HUES64 (cell line): ENCODE results near the gene TNK2.
"Not testable (repeated sequence)": the region's sequence is repeated elsewhere in the genome, so short reads cannot be mapped to it uniquely, and the experiment has no call there.

Experiments
- H3K27ac ChIP-seq: 2 replicates; pipeline ENCODE4 v1.7.0; 2013; ENCODE audit warnings: low read depth, low read length, inconsistent platforms
- H3K27me3 ChIP-seq: 2 replicates; pipeline ENCODE4 v1.6.1; 2013; ENCODE audit warnings: mild to moderate bottlenecking, low read length; ENCODE audit not compliant: insufficient read depth
- H3K36me3 ChIP-seq: 2 replicates; pipeline ENCODE4 v1.6.1; 2013; ENCODE audit warnings: mild to moderate bottlenecking, low read length; ENCODE audit not compliant: insufficient read depth
- H3K4me1 ChIP-seq: 2 replicates; pipeline ENCODE4 v1.6.1; 2013; ENCODE audit warnings: mild to moderate bottlenecking, low read length, moderate library complexity; ENCODE audit not compliant: insufficient read depth
- H3K4me3 ChIP-seq: 2 replicates; pipeline ENCODE4 v1.5.1; 2013; ENCODE audit warnings: mild to moderate bottlenecking, low read length, moderate library complexity
- H3K9ac ChIP-seq: 2 replicates; pipeline ENCODE4 v1.6.1; 2013; ENCODE audit warnings: mild to moderate bottlenecking, low read depth, low read length
- H3K9me3 ChIP-seq: 2 replicates; pipeline ENCODE4 v1.6.1; 2013; ENCODE audit warnings: low read depth, low read length; ENCODE audit not compliant: insufficient read depth
- WGBS: fragments of 150-250, 120-280 bp; methylation state at CpG from one replicate; pipeline ENCODE4 v1.1.7; 2013; ENCODE audit warnings: missing lambda C conversion rate; 5-methylcytosine and 5-hydroxymethylcytosine counted together

The TNK2 gene

GRCh38 chr3:195916291-195916690 lies 7.9 kb upstream of the TNK2 start:
- Histone ChIP-seq H3K27ac (no peak overlapping the region), H3K4me3 (no peak overlapping the region), H3K36me3 (no peaks in the 10 kb centered on the region), H3K4me1 (peaks cover 4% of the 10 kb centered on the region; the same call in 1 of the 2 replicates), H3K9ac (no peak overlapping the region), H3K9me3 (no peaks in the 10 kb centered on the region), H3K27me3 (no peaks in the 10 kb centered on the region)
- 88% methylated on average over 6 of the region's 6 CpGs for WGBS

GRCh38 chr3:195914648-195915473 lies 6.5 kb upstream of the TNK2 start:
- H3K4me3 ChIP-seq: peak overlapping the region; percentile 35
- H3K4me1 ChIP-seq: peaks cover 10% of the 10 kb centered on the region; the same call in 1 of the 2 replicates
- WGBS: 15% methylated on average over 14 of the region's 14 CpGs
- H3K9me3 ChIP-seq: no peaks in the 10 kb centered on the region
- H3K27me3 ChIP-seq: no peaks in the 10 kb centered on the region
- H3K36me3 ChIP-seq: no peaks in the 10 kb centered on the region
- H3K9ac ChIP-seq: peak overlapping the region; percentile 61
- peak overlapping the region; percentile 89 for H3K27ac ChIP-seq

GRCh38 chr3:195914146-195914545 lies 5.8 kb upstream of the TNK2 start:
- not testable (repeated sequence) for H3K9ac ChIP-seq, H3K9me3 ChIP-seq, H3K4me3 ChIP-seq, H3K36me3 ChIP-seq, H3K27me3 ChIP-seq
- peaks cover 10% of the 10 kb centered on the region; the same call in 1 of the 2 replicates for H3K4me1 ChIP-seq
- 88% methylated on average over 8 of the region's 8 CpGs for WGBS
- H3K27ac ChIP-seq: peak overlapping the region; percentile 89; the same call in 1 of the 2 replicates

- WGBS: 93% methylated on average over 11 of the region's 11 CpGs
- H3K9me3 ChIP-seq: no peaks in the 10 kb centered on the region
- no peak overlapping the region for H3K9ac ChIP-seq
- H3K27ac ChIP-seq: no peak overlapping the region
- no peak overlapping the region for H3K4me3 ChIP-seq
- H3K4me1 ChIP-seq: peaks cover 10% of the 10 kb centered on the region; the same call in 1 of the 2 replicates
- H3K36me3 ChIP-seq: no peaks in the 10 kb centered on the region
- peaks cover 2% of the 10 kb centered on the region; the same call in 1 of the 2 replicates for H3K27me3 ChIP-seq
These were observed 5.0 kb upstream of the TNK2 start for GRCh38 chr3:195913382-195913781.

- Histone ChIP-seq H3K27ac (no peak overlapping the region), H3K4me1 (peaks cover 21% of the 10 kb centered on the region), H3K36me3 (no peaks in the 10 kb centered on the region), H3K27me3 (peaks cover 17% of the 10 kb centered on the region), H3K9ac (no peak overlapping the region), H3K9me3 (no peaks in the 10 kb centered on the region), H3K4me3 (no peak overlapping the region)
- 78% methylated on average over 4 of the region's 4 CpGs for WGBS
These were observed 3.6 kb upstream of the TNK2 start for GRCh38 chr3:195911946-195912270.

- H3K27ac ChIP-seq: no peak overlapping the region
These were observed 2.9 kb upstream of the TNK2 start for GRCh38 chr3:195911041-195911945.

DNA sequence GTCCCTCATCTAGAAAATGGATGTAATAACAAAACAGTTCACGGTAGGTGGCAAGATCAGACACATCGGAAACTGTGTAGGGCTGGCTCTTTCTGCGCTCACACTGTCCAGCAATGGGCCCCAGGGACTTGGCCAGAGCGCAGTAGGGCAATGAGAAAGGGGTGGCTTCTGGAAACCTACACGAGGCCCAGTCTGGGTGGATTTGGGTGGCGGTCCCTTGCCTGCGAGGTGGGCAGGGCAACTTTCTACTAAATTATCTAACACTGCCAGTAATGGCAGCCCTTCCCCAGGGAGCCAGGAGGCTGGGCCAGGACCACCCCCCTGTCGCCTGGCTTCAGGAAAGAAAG lies 2.1 kb upstream of the TNK2 start:
- Histone ChIP-seq H3K36me3 (no peaks in the 10 kb centered on the region), H3K4me3 (peak overlapping the region; percentile 72), H3K4me1 (peaks cover 21% of the 10 kb centered on the region), H3K9me3 (no peaks in the 10 kb centered on the region), H3K9ac (no peak overlapping the region), H3K27ac (peak overlapping the region; percentile 79; the same call in 1 of the 2 replicates), H3K27me3 (peaks cover 17% of the 10 kb centered on the region)
- WGBS: 59% methylated on average over 8 of the region's 8 CpGs

More at GRCh38 chr3:195911041-195911945, 2.9 kb upstream of the TNK2 start:
- Histone ChIP-seq H3K36me3 (no peaks in the 10 kb centered on the region), H3K9ac (no peak overlapping the region), H3K9me3 (no peaks in the 10 kb centered on the region), H3K27me3 (peaks cover 17% of the 10 kb centered on the region), H3K4me1 (peaks cover 21% of the 10 kb centered on the region), H3K4me3 (no peak overlapping the region)
- 88% methylated on average over 14 of the region's 14 CpGs for WGBS

DNA sequence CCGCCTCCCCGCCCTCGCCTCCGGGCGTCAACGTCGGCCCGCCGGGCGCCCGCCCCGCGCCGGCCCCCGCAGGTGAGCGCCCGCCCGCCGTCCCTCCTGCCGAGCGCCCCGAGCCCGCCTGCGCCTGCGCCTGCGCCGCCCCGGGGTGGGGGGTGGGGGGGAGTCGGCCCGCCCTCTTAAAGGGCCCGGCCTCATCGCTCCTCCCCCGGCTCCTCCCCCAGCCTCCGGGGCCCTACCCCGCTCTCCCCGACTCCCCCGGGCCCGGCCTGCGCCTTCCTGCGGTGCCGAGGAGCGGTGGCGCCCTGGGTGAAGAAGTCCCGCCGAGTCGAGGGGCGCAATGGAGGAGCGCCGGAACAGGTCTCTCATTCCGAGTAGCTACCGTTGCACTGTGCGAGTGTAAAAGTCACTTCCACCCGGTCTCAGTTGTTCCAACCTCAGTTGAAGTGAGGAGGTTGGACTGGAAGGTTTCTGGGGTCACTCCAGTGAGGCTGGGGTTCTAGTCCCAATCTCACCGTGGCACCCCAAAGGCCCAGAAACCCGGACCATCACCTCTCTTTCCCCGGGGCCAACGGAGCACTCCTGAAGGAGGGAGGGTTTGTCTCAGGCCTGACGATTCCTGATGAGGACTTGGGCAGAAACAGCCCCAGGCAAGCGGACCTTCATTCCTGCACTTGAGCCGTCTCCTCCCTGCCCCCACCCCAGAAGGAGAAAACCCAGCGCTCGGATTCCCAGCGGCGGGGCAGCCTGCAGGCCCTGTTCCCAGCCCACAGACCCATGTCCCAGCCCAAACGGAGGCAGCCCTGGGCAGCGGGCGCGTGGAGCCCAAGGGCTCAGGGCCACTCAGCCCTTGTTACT lies 1.5 kb upstream of the TNK2 start:
- Histone ChIP-seq H3K27ac (peak overlapping the region; percentile 79; the same call in 1 of the 2 replicates), H3K9me3 (no peaks in the 10 kb centered on the region), H3K27me3 (peaks cover 17% of the 10 kb centered on the region), H3K36me3 (no peaks in the 10 kb centered on the region), H3K4me1 (peaks cover 21% of the 10 kb centered on the region), H3K9ac (peak overlapping the region; percentile 42), H3K4me3 (peak overlapping the region; percentile 72)
- 2% methylated on average over 64 of the region's 68 CpGs for WGBS

DNA sequence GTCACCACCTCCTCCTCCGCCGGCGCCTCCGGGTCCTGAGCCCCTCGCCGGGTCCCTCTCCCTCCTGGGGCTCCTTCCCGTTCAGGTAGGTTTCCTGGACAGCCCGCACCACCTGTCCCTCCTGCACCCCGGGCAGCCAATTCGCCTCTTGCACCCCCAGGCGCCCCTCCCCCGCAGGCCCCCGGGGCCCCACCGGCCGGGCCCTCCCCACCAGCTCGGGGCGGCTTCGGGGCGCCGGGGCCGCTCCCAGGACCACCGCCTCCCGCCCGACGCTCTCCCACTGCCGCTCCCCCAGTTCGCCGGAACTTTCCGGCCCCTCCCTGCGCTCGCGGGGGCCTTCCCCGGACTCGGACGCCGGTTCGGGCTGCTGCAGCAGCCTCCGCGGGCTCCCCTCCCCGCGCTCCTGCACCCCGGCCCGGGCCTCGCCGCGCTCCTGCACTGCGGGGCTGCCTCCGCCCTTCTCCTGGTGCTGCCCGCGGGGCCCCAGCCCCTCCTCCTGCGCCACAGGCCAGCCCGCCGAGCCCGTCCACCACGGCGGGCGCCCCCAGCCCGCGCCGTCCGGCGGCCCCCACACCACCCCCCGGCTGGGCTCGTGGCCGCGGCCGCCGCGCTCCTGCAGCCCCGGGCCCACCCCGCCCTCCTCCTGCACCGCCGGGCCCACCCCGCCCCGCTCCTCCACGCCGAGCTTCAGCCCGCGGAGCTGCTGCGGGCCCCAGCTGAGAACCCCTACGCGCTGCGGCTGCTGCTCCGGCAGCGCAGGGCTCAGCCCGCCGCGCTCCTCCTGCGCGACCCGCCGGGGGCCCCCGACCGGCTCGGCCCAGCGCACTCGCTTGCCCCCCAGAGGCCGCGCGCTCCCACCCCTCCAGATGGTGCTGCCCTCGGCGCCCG lies 587 bp upstream of the TNK2 start:
- H3K9ac ChIP-seq: peak overlapping the region; percentile 15; the same call in 1 of the 2 replicates

GRCh38 chr3:195907684-195907933 lies 742 bp downstream of the TNK2 start:
- WGBS: 38% methylated on average over 6 of the region's 6 CpGs
- Histone ChIP-seq H3K4me1 (peaks cover 18% of the 10 kb centered on the region), H3K27ac (no peak overlapping the region), H3K9me3 (no peaks in the 10 kb centered on the region), H3K27me3 (peaks cover 17% of the 10 kb centered on the region), H3K36me3 (no peaks in the 10 kb centered on the region), H3K4me3 (peak overlapping the region; percentile 70), H3K9ac (no peak overlapping the region)

More for the DNA sequence above, 587 bp upstream of the TNK2 start:
- Histone ChIP-seq H3K27me3 (peaks cover 17% of the 10 kb centered on the region), H3K9me3 (no peaks in the 10 kb centered on the region), H3K4me3 (peak overlapping the region; percentile 70), H3K36me3 (no peaks in the 10 kb centered on the region), H3K27ac (no peak overlapping the region), H3K4me1 (peaks cover 18% of the 10 kb centered on the region)
- WGBS: under 1% methylated on average over 102 of the region's 103 CpGs
